Right lobe of liver (tissue), 4 donors: ENCODE data around the gene SLC16A4.

Experiments
- POLR2A ChIP-seq: fragments of 450-650 bp; IDR thresholded peaks from one replicate; pipeline ENCODE4 v1.6.1; 2017; ENCODE audit warnings: antibody characterized with exemption, mild to moderate bottlenecking
- TF ChIP-seq, protein P1 (sequence below), 4 donors: fragments of 200-600 bp in 3 of 4; fragments of 450-650 bp in 1 of 4; IDR thresholded peaks; one replicate each; pipeline versions ENCODE4 v1.5.1 to v1.8.0; 2016 to 2022; ENCODE audit warnings: antibody characterized with exemption in 4 of 4, mild to moderate bottlenecking in 2 of 4
- donor health status: DM: no; HTN: no; CAD: no.
- donor health status: DM: no; HTN: no; CAD: no.
- donor health status: DM: no; HTN: yes; CAD: no.

DNA sequence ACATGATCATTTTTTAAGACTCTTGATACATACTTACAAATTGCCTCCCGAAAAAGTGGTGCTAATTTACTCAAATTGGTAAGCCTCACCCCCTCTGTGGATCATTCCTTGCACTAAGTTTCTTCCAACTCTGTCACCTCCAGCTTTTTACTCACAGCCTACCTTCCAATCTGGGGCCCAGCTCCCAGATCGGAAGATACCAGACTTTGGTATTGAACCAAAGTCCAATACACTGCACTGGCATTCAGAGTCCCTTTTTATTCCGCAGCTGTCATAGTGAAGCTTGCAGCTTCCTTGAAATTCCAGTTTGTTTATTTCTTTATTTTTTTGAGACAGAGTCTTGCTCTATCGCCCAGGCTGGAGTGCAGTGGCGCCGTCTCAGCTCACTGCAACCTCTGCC lies 18.5 kb upstream of the SLC16A4 start:
- TF ChIP-seq, protein P1, sequence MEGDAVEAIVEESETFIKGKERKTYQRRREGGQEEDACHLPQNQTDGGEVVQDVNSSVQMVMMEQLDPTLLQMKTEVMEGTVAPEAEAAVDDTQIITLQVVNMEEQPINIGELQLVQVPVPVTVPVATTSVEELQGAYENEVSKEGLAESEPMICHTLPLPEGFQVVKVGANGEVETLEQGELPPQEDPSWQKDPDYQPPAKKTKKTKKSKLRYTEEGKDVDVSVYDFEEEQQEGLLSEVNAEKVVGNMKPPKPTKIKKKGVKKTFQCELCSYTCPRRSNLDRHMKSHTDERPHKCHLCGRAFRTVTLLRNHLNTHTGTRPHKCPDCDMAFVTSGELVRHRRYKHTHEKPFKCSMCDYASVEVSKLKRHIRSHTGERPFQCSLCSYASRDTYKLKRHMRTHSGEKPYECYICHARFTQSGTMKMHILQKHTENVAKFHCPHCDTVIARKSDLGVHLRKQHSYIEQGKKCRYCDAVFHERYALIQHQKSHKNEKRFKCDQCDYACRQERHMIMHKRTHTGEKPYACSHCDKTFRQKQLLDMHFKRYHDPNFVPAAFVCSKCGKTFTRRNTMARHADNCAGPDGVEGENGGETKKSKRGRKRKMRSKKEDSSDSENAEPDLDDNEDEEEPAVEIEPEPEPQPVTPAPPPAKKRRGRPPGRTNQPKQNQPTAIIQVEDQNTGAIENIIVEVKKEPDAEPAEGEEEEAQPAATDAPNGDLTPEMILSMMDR (IDR thresholded peaks at IDR 0.05): no peak
- no peak for TF ChIP-seq POLR2A
